ENCODE results near the gene SUN5. TPM values are rescaled to one million over a fixed set of nuclear protein-coding genes. Genes with fewer than 3 reads are reported as not detected.

SUN5 gene
- total RNA-seq, 4 donors from 2014 or later = not detected

- WGBS = 79% methylated on average over 4 of the region's 6 CpGs
- H3K27me3 ChIP-seq = peaks cover 4% of the 10 kb centered on the region
- H3K36me3 ChIP-seq = no peaks in the 10 kb centered on the region
- no peaks in the 10 kb centered on the region for H3K9me3 ChIP-seq
- no peak for TF ChIP-seq POLR2AphosphoS5 (IDR thresholded peaks at IDR 0.05)
- no peak for TF ChIP-seq EP300 (IDR thresholded peaks at IDR 0.05)
- TF ChIP-seq, protein P1, sequence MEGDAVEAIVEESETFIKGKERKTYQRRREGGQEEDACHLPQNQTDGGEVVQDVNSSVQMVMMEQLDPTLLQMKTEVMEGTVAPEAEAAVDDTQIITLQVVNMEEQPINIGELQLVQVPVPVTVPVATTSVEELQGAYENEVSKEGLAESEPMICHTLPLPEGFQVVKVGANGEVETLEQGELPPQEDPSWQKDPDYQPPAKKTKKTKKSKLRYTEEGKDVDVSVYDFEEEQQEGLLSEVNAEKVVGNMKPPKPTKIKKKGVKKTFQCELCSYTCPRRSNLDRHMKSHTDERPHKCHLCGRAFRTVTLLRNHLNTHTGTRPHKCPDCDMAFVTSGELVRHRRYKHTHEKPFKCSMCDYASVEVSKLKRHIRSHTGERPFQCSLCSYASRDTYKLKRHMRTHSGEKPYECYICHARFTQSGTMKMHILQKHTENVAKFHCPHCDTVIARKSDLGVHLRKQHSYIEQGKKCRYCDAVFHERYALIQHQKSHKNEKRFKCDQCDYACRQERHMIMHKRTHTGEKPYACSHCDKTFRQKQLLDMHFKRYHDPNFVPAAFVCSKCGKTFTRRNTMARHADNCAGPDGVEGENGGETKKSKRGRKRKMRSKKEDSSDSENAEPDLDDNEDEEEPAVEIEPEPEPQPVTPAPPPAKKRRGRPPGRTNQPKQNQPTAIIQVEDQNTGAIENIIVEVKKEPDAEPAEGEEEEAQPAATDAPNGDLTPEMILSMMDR (IDR thresholded peaks at IDR 0.05) = no peak
- no peak for TF ChIP-seq POLR2A (IDR thresholded peaks at IDR 0.05)
- no peaks in the 10 kb centered on the region for H3K4me1 ChIP-seq
- H3K4me3 ChIP-seq = no peak overlapping the region
- no peak overlapping the region for H3K27ac ChIP-seq
- no peak for DNase-seq (ENCODE audit: low spot score in 2 of 2)
Measured at GRCh38 chr20:33034901-33035492, 30.8 kb upstream of the SUN5 start.

DNA sequence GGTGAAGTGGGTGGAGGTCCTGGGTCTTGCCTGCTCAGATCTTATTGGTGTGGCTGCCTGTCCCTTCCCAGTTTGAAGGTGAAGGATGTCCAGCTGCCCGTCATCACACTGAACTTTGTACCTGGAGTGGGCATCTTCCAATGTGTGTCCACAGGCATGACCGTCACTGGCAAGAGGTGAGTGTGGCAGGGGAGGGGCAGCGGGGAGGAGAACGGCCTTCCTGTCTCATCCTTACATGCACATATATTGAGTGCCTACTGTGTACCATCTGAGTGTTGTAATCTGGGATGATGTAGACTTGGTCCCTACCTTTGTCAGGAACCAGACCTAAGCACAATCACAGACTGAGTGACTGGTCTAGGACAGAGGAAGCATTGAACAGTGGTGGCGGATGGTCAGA lies 29.9 kb upstream of the SUN5 start:
- H3K36me3 ChIP-seq = no peaks in the 10 kb centered on the region
- H3K9me3 ChIP-seq = no peaks in the 10 kb centered on the region
- 88% methylated on average over 5 of the region's 5 CpGs for WGBS
- no peak overlapping the region for H3K27ac ChIP-seq
- H3K4me1 ChIP-seq = no peaks in the 10 kb centered on the region
- peaks cover 4% of the 10 kb centered on the region for H3K27me3 ChIP-seq
- H3K4me3 ChIP-seq = no peak overlapping the region
- no peak for DNase-seq (ENCODE audit: low spot score in 2 of 2)
- TF ChIP-seq EP300 (IDR thresholded peaks at IDR 0.05) (no peak), POLR2AphosphoS5 (IDR thresholded peaks at IDR 0.05) (no peak), POLR2A (IDR thresholded peaks at IDR 0.05) (no peak)
- TF ChIP-seq, protein P1 (IDR thresholded peaks at IDR 0.05) = no peak

DNA sequence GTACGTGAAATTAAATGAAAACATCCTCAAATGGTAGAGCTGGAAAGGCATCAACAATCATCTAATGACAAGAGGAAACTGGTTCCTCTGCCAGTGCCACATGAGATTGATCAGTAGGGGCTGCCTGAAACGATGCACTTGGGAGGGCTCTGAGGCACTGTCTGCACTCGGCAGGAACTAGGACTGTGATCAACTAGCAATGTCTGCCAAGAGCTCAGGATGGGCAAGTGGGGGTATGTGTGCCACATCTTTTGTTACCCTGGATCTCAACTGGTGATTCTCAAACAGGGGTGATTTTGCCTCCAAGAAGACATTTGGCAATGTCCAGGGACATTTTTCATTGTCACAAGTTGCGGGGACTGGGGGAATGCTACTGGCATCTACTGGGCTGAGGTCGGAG lies 29.1 kb upstream of the SUN5 start:
- 75% methylated on average over 5 of the region's 5 CpGs for WGBS
- no peak for DNase-seq (ENCODE audit: low spot score in 2 of 2)
- H3K4me1 ChIP-seq = no peaks in the 10 kb centered on the region
- H3K4me3 ChIP-seq = no peak overlapping the region
- H3K36me3 ChIP-seq = no peaks in the 10 kb centered on the region
- peaks cover 3% of the 10 kb centered on the region for H3K27me3 ChIP-seq
- no peaks in the 10 kb centered on the region for H3K9me3 ChIP-seq
- H3K27ac ChIP-seq = no peak overlapping the region
- TF ChIP-seq EP300 (IDR thresholded peaks at IDR 0.05) (no peak), POLR2A (IDR thresholded peaks at IDR 0.05) (no peak), POLR2AphosphoS5 (IDR thresholded peaks at IDR 0.05) (no peak)
- TF ChIP-seq, protein P1 (IDR thresholded peaks at IDR 0.05) = no peak

GRCh38 chr20:33032555-33032954 lies 28.3 kb upstream of the SUN5 start:
- no peak overlapping the region for H3K4me3 ChIP-seq
- H3K36me3 ChIP-seq = no peaks in the 10 kb centered on the region
- peaks cover 10% of the 10 kb centered on the region for H3K27me3 ChIP-seq
- no peaks in the 10 kb centered on the region for H3K9me3 ChIP-seq
- DNase-seq (ENCODE audit: low spot score in 2 of 2) = no peak
- TF ChIP-seq EP300 (IDR thresholded peaks at IDR 0.05) = no peak
- TF ChIP-seq POLR2AphosphoS5 (IDR thresholded peaks at IDR 0.05) = no peak
- TF ChIP-seq, protein P1 (IDR thresholded peaks at IDR 0.05) = no peak
- no peak for TF ChIP-seq POLR2A (IDR thresholded peaks at IDR 0.05)
- 80% methylated on average over 6 of the region's 6 CpGs for WGBS
- no peak overlapping the region for H3K27ac ChIP-seq
- no peaks in the 10 kb centered on the region for H3K4me1 ChIP-seq

GRCh38 chr20:33031531-33031930 lies 27.3 kb upstream of the SUN5 start, which contains the start of gene BPIFB6:
Gene BPIFB6, plus strand, starts transcription at chr20:33031648. Its CDS starts 0 bp downstream, at chr20:33031648.
- peaks cover 11% of the 10 kb centered on the region for H3K27me3 ChIP-seq
- no peaks in the 10 kb centered on the region for H3K36me3 ChIP-seq
- WGBS = 85% methylated on average over 7 of the region's 10 CpGs
- no peak for DNase-seq (ENCODE audit: low spot score in 2 of 2)
- no peaks in the 10 kb centered on the region for H3K4me1 ChIP-seq
- H3K9me3 ChIP-seq = no peaks in the 10 kb centered on the region
- no peak within 1 kb of the TSS for H3K27ac ChIP-seq
- TF ChIP-seq, protein P1 (IDR thresholded peaks at IDR 0.05) = no peak
- TF ChIP-seq EP300 (IDR thresholded peaks at IDR 0.05) = no peak
- TF ChIP-seq POLR2A (IDR thresholded peaks at IDR 0.05) = no peak
- no peak for TF ChIP-seq POLR2AphosphoS5 (IDR thresholded peaks at IDR 0.05)
- H3K4me3 ChIP-seq = no peak within 1 kb of the TSS
